H1 (cell line): ENCODE measurements around the gene ABHD16A. TPM values are rescaled to one million over a fixed set of nuclear protein-coding genes. Genes with fewer than 3 reads are reported as not detected.
"Not testable (repeated sequence)": the region's sequence is repeated elsewhere in the genome, so short reads cannot be mapped to it uniquely, and the experiment has no call there.

Experiments used
- CTCF ChIA-PET: fragments of 300-600 bp; sonication (Branson Sonifier 250); formaldehyde crosslinking; loops from one replicate; lab custom pipeline; 2021; ENCODE audit not compliant: partially characterized antibody; lab: Charles Lee
- POLR2A ChIA-PET: fragments of 300-600 bp; sonication (Branson Sonifier 250); formaldehyde crosslinking; loops from one replicate; lab custom pipeline; 2021; ENCODE audit warnings: inconsistent platforms; ENCODE audit not compliant: partially characterized antibody; lab: Charles Lee
- DNase-seq, 2 experiments: peaks; one replicate each; pipeline versions ENCODE4 v3.0.0 to v3.0.0-alpha.2; 2010 to 2022; ENCODE audit warnings: low spot score in 2 of 2, low read depth in 1 of 2, mixed read lengths in 1 of 2
- FAIRE-seq: peaks from 2 replicates; lab custom pipeline; 2011; peaks lifted over from hg19 to GRCh38; lab: Jason Lieb, UNC
- H2AFZ ChIP-seq: 2 replicates; pipeline ENCODE4 v1.8.1; 2012; ENCODE audit warnings: low read length, inconsistent platforms
- H2AK5ac ChIP-seq: 2 replicates; pipeline ENCODE4 v1.6.1; 2013; ENCODE audit warnings: low read depth, low read length
- H2BK120ac ChIP-seq: replicated peaks from 2 replicates; pipeline ENCODE3; 2013; ENCODE audit warnings: low read depth, low read length, inconsistent platforms
- H2BK12ac ChIP-seq: 2 replicates; pipeline ENCODE4 v1.6.1; 2013; ENCODE audit warnings: low read depth, low read length
- H2BK15ac ChIP-seq: 2 replicates; pipeline ENCODE4 v1.6.1; 2013; ENCODE audit warnings: low read length
- H2BK20ac ChIP-seq: 2 replicates; pipeline ENCODE4 v1.6.1; 2013; ENCODE audit warnings: low read length
- H2BK5ac ChIP-seq: 2 replicates; pipeline ENCODE4 v1.6.1; 2013; ENCODE audit warnings: low read depth, low read length
- H3K14ac ChIP-seq: 2 replicates; pipeline ENCODE4 v1.6.1; 2013; ENCODE audit warnings: inconsistent platforms; ENCODE audit not compliant: insufficient read length
- H3K18ac ChIP-seq: 2 replicates; pipeline ENCODE4 v1.6.1; 2013; ENCODE audit warnings: low read length; ENCODE audit errors: extremely low read depth
- H3K23ac ChIP-seq: 2 replicates; pipeline ENCODE4 v1.6.1; 2013; ENCODE audit warnings: inconsistent platforms; ENCODE audit not compliant: insufficient read length
- H3K23me2 ChIP-seq: 2 replicates; pipeline ENCODE4 v1.6.1; 2013; ENCODE audit warnings: low read depth, low read length
- H3K27ac ChIP-seq: 2 replicates; pipeline ENCODE4 v1.6.1; 2011; ENCODE audit warnings: low read depth, low read length, inconsistent platforms
- H3K27me3 ChIP-seq, 4 experiments: replicated peaks in 1 of 4; 1 replicate in 1 of 4; 2 replicates in 3 of 4; pipeline versions ENCODE4 v1.6.1 to v1.8.1; 2011 to 2013; ENCODE audit warnings: low read length in 3 of 4, mild to moderate bottlenecking in 3 of 4, inconsistent platforms in 2 of 4, mixed read lengths in 2 of 4, moderate library complexity in 1 of 4; ENCODE audit not compliant: control insufficient read depth in 3 of 4, insufficient read depth in 3 of 4; ENCODE audit errors: extremely low read depth in 1 of 4
- H3K36me3 ChIP-seq, 4 experiments: 2 replicates each; pipeline versions ENCODE4 v1.6.1 to v1.8.1; 2011 to 2013; ENCODE audit warnings: mild to moderate bottlenecking in 4 of 4, low read length in 3 of 4, moderate library complexity in 2 of 4, control low read depth in 1 of 4, inconsistent platforms in 1 of 4; ENCODE audit not compliant: insufficient read depth in 4 of 4, control insufficient read depth in 2 of 4
- H3K4ac ChIP-seq: replicated peaks from 2 replicates; pipeline ENCODE3; 2013; ENCODE audit warnings: low read length, low read depth, mixed read lengths, inconsistent platforms; ENCODE audit not compliant: insufficient read length
- H3K4me1 ChIP-seq, 4 experiments: replicated peaks in 1 of 4; 1 replicate in 1 of 4; 2 replicates in 3 of 4; pipeline versions ENCODE4 v1.6.1 to v1.8.1; 2011 to 2013; ENCODE audit warnings: low read length in 3 of 4, inconsistent platforms in 2 of 4, mixed read lengths in 1 of 4; ENCODE audit not compliant: insufficient read depth in 4 of 4, control insufficient read depth in 3 of 4
- H3K4me2 ChIP-seq, 2 experiments: 2 replicates each; pipeline versions ENCODE4 v1.6.1 to v1.8.1; 2011 to 2013; ENCODE audit warnings: low read depth in 2 of 2, low read length in 2 of 2, control low read depth in 1 of 2, inconsistent platforms in 1 of 2, mild to moderate bottlenecking in 1 of 2; ENCODE audit not compliant: insufficient read depth in 1 of 2
- H3K4me3 ChIP-seq, 4 experiments: fragments of 200-600, 300-600 bp in 1 of 4; sonication (generic), shearing (Covaris generic), sonication (Bioruptor Twin) in 1 of 4; 2 replicates each; pipeline versions ENCODE4 v1.5.1 to v1.8.1; 2011 to 2016; ENCODE audit warnings: low read length in 4 of 4, low read depth in 3 of 4, control low read depth in 2 of 4, inconsistent platforms in 2 of 4, mild to moderate bottlenecking in 2 of 4, mixed read lengths in 1 of 4, moderate library complexity in 1 of 4; ENCODE audit not compliant: insufficient read depth in 2 of 4; ENCODE audit errors: extremely low read depth in 1 of 4
- H3K56ac ChIP-seq: replicated peaks from 2 replicates; pipeline ENCODE3; 2013; ENCODE audit warnings: low read depth, mild to moderate bottlenecking, mixed read lengths, low read length, inconsistent platforms; ENCODE audit not compliant: insufficient read length
- H3K79me1 ChIP-seq: 2 replicates; pipeline ENCODE4 v1.6.1; 2013; ENCODE audit warnings: low read depth, low read length, control low read depth
- H3K79me2 ChIP-seq, 2 experiments: 2 replicates each; pipeline versions ENCODE4 v1.6.1 to v1.8.1; 2012 to 2013; ENCODE audit warnings: low read length in 2 of 2, mild to moderate bottlenecking in 2 of 2, inconsistent platforms in 1 of 2; ENCODE audit not compliant: insufficient read depth in 2 of 2, control insufficient read depth in 1 of 2
- H3K9ac ChIP-seq, 4 experiments: replicated peaks in 1 of 4; 1 replicate in 1 of 4; 2 replicates in 3 of 4; pipeline versions ENCODE4 v1.6.1 to v1.8.1; 2011 to 2013; ENCODE audit warnings: low read depth in 3 of 4, low read length in 3 of 4, control low read depth in 2 of 4, mild to moderate bottlenecking in 2 of 4, moderate library complexity in 2 of 4, inconsistent platforms in 1 of 4; ENCODE audit errors: extremely low read depth in 1 of 4
- H3K9me3 ChIP-seq, 2 experiments: 2 replicates each; pipeline versions ENCODE4 v1.6.1 to v1.8.1; 2012 to 2013; ENCODE audit warnings: mild to moderate bottlenecking in 2 of 2, moderate library complexity in 2 of 2, control low read depth in 1 of 2, inconsistent platforms in 1 of 2, low read depth in 1 of 2, low read length in 1 of 2, mixed read lengths in 1 of 2; ENCODE audit not compliant: insufficient read depth in 2 of 2
- H4K20me1 ChIP-seq, 2 experiments: replicated peaks in 1 of 2; 2 replicates each; pipeline versions ENCODE3 to v1.8.1; 2011 to 2013; ENCODE audit warnings: inconsistent platforms in 2 of 2, low read length in 2 of 2, mild to moderate bottlenecking in 1 of 2; ENCODE audit not compliant: insufficient read depth in 2 of 2, control insufficient read depth in 1 of 2
- H4K5ac ChIP-seq: 2 replicates; pipeline ENCODE4 v1.6.1; 2013; ENCODE audit warnings: low read length, low read depth, mixed read lengths, inconsistent platforms; ENCODE audit not compliant: insufficient read length
- H4K8ac ChIP-seq: 2 replicates; pipeline ENCODE4 v1.8.0; 2013; ENCODE audit warnings: mild to moderate bottlenecking, moderate library complexity, low read length, inconsistent platforms; ENCODE audit not compliant: insufficient read depth; ENCODE audit errors: extremely low read depth
- H4K91ac ChIP-seq: replicated peaks from 2 replicates; pipeline ENCODE3; 2013; ENCODE audit warnings: low read length, mixed read lengths, inconsistent platforms; ENCODE audit not compliant: insufficient read length
- WGBS, 2 experiments: shearing (Covaris generic) in 1 of 2; methylation state at CpG; one replicate each; pipeline versions ENCODE4 v1.1.6 to v1.1.7; 2013 to 2015; ENCODE audit warnings: low lambda C conversion rate in 2 of 2, mixed read lengths in 2 of 2, inconsistent platforms in 1 of 2, low coverage in 1 of 2, missing lambda C conversion rate in 1 of 2; ENCODE audit not compliant: insufficient replicate concordance in 2 of 2, insufficient coverage in 1 of 2, insufficient read length in 1 of 2; ENCODE audit errors: extremely low coverage in 1 of 2, missing lambda C conversion rate in 1 of 2; 5-methylcytosine and 5-hydroxymethylcytosine counted together
- polyA plus RNA-seq, 7 experiments: library from polyadenylated mRNA; depleted of rRNA in 3 of 7; stranded (reverse) in 5 of 7; unstranded in 2 of 7; fragments of >200 nt in 5 of 7; fragments of 200-250 nt in 2 of 7; gene quantifications; 1 replicate in 5 of 7; 2 replicates in 1 of 7; 4 replicates in 1 of 7; pipeline versions ENCODE4 v1.2.1 to v1.2.3, GENCODE V29; 2011 to 2013; ENCODE audit warnings: missing spikeins in 2 of 7, mixed read lengths in 2 of 7
- total RNA-seq: library from RNA; stranded (reverse); fragmentation: NEBNext Ultra II Directional; extraction: Animal tissue kit (Norgen Biotek cat#: 25700); gene quantifications from 2 replicates; pipeline ENCODE4 v1.2.1, GENCODE V29; 2021

Gene ABHD16A
- total and polyA plus RNA-seq, 2 of the 8 experiments (the other 6 are each of a cell fraction or from before 2014, with no cell fraction given), result 32.9 to 40.2 TPM

- H4K8ac ChIP-seq, H4K5ac ChIP-seq, H4K91ac ChIP-seq, H3K4me2 ChIP-seq, H3K9ac ChIP-seq, H3K9me3 ChIP-seq, H3K4me3 ChIP-seq, H2BK20ac ChIP-seq, H3K18ac ChIP-seq, H3K36me3 ChIP-seq, POLR2A ChIA-PET, H4K20me1 ChIP-seq, H3K79me2 ChIP-seq, H3K4ac ChIP-seq, H2BK120ac ChIP-seq, H3K56ac ChIP-seq, H2BK15ac ChIP-seq, H2AFZ ChIP-seq, H3K79me1 ChIP-seq, H3K4me1 ChIP-seq, DNase-seq, H2BK5ac ChIP-seq, H3K23ac ChIP-seq, H2AK5ac ChIP-seq, H2BK12ac ChIP-seq, H3K23me2 ChIP-seq, H3K27me3 ChIP-seq, FAIRE-seq, H3K27ac ChIP-seq, H3K14ac ChIP-seq: not testable (repeated sequence)
- 96% methylated on average over 11 of the region's 11 CpGs; no CpG with 5 or more reads in 1 of the 2 experiments for WGBS, 2 experiments
- CTCF ChIA-PET, result interaction anchor here (1.0 to 1.4 kb wide), 3 partner anchors 9 to 15 kb away, joined by 3 read pairs; partner anchors contain the start of gene LY6G6C
Measured at GRCh38 chr6:31709157-31709556, 6.0 kb upstream of the ABHD16A start.
